D721Med (cell line): ENCODE data around the gene ARHGAP6.

Experiments
- DNase-seq: peaks from one replicate; pipeline ENCODE4 v3.0.0; 2011; ENCODE audit warnings: low spot score; ENCODE audit not compliant: insufficient read length
- FAIRE-seq: peaks from 2 replicates; lab custom pipeline; 2011; peaks lifted over from hg19 to GRCh38; lab: Jason Lieb, UNC
- CTCF ChIP-seq: IDR thresholded peaks from 2 replicates; pipeline ENCODE4 v1.5.1; 2012; ENCODE audit warnings: mild to moderate bottlenecking, control low read depth; ENCODE audit not compliant: insufficient read depth; ENCODE audit errors: missing control alignments

The ARHGAP6 gene

GRCh38 chrX:11698702-11699101, 33.0 kb upstream of the ARHGAP6 start:
- FAIRE-seq = no peak
- no peak for DNase-seq
- TF ChIP-seq CTCF = no peak

GRCh38 chrX:11688201-11688600, 22.5 kb upstream of the ARHGAP6 start:
- DNase-seq (no peak), FAIRE-seq (no peak)
- no peak for TF ChIP-seq CTCF

GRCh38 chrX:11687157-11687556, 21.4 kb upstream of the ARHGAP6 start:
- FAIRE-seq (no peak), DNase-seq (no peak)
- no peak for TF ChIP-seq CTCF

GRCh38 chrX:11683057-11683456, 17.3 kb upstream of the ARHGAP6 start:
- DNase-seq = no peak
- FAIRE-seq = no peak
- no peak for TF ChIP-seq CTCF

- TF ChIP-seq CTCF = no peak
Observed at GRCh38 chrX:11678158-11678557, 12.4 kb upstream of the ARHGAP6 start.

GRCh38 chrX:11672213-11672612, 6.5 kb upstream of the ARHGAP6 start:
- no peak for DNase-seq
- no peak for FAIRE-seq
- TF ChIP-seq CTCF = no peak

More at GRCh38 chrX:11678158-11678557, 12.4 kb upstream of the ARHGAP6 start:
- no peak for DNase-seq
- no peak for FAIRE-seq

- TF ChIP-seq CTCF = no peak
- FAIRE-seq = no peak
- DNase-seq = no peak
Observed at GRCh38 chrX:11670316-11670715, 4.6 kb upstream of the ARHGAP6 start.
